HepG2 (cell line): ENCODE results near the gene ABCA3. TPM values are rescaled to one million over a fixed set of nuclear protein-coding genes. Genes with fewer than 3 reads are reported as not detected.
A peak's percentile ranks its signal among the peaks of the same experiment; 100 is the strongest.

Experiments
- E2F2 ChIP-seq: sonication (generic); formaldehyde crosslinking; IDR thresholded peaks from 2 replicates; pipeline ENCODE4 v1.4.0; 2020; ENCODE audit warnings: missing genetic modification reagents, borderline replicate concordance
- EEA1 ChIP-seq: sonication (generic); formaldehyde crosslinking; IDR thresholded peaks from 2 replicates; pipeline ENCODE4 v1.5.1; 2020; ENCODE audit warnings: mild to moderate bottlenecking, missing genetic modification reagents, borderline replicate concordance
- HIVEP1 ChIP-seq: sonication (generic); formaldehyde crosslinking; IDR thresholded peaks from 2 replicates; pipeline ENCODE4 v1.4.0; 2020; ENCODE audit warnings: mild to moderate bottlenecking, missing genetic modification reagents
- HNF4A ChIP-seq: sonication (generic); formaldehyde crosslinking; IDR thresholded peaks from 2 replicates; pipeline ENCODE4 v1.4.0; 2020; ENCODE audit warnings: missing genetic modification reagents
- IRF2 ChIP-seq: IDR thresholded peaks from 2 replicates; pipeline ENCODE4 v1.6.1; 2018; ENCODE audit warnings: missing genetic modification reagents, missing compliant biosample characterization
- NFE2L2 ChIP-seq: fragments of 150-350 bp; IDR thresholded peaks from 2 replicates; pipeline ENCODE4 v1.6.1; 2014; ENCODE audit warnings: low read length
- NONO ChIP-seq, 2 experiments: fragments of 450-650 bp in 1 of 2; sonication (generic) in 1 of 2; formaldehyde crosslinking in 1 of 2; IDR thresholded peaks in 1 of 2; conservative IDR thresholded peaks in 1 of 2; 2 replicates each; pipeline versions ENCODE4 v1.6.1 to v1.8.0; 2017 to 2022; ENCODE audit warnings: mild to moderate bottlenecking in 1 of 2, missing genetic modification reagents in 1 of 2, moderate library complexity in 1 of 2
- REL ChIP-seq: sonication (generic); formaldehyde crosslinking; conservative IDR thresholded peaks from 2 replicates; pipeline ENCODE4 v1.8.0; 2022; ENCODE audit warnings: mild to moderate bottlenecking, missing genetic modification reagents, moderate library complexity
- RFX3 ChIP-seq: IDR thresholded peaks from 2 replicates; pipeline ENCODE4 v1.6.1; 2016; ENCODE audit warnings: missing biosample characterization, missing genetic modification reagents
- UBTF ChIP-seq: sonication (generic); formaldehyde crosslinking; IDR thresholded peaks from 2 replicates; pipeline ENCODE4 v1.4.0; 2020; ENCODE audit warnings: mild to moderate bottlenecking, missing genetic modification reagents
- ZBTB34 ChIP-seq: sonication (generic); formaldehyde crosslinking; IDR thresholded peaks from 2 replicates; pipeline ENCODE4 v1.8.0; 2022; ENCODE audit warnings: mild to moderate bottlenecking, missing genetic modification reagents
- ZNF431 ChIP-seq: sonication (generic); formaldehyde crosslinking; IDR thresholded peaks from 2 replicates; pipeline ENCODE4 v1.9.0; 2022; ENCODE audit warnings: missing genetic modification reagents, low read depth, mild to moderate bottlenecking, borderline replicate concordance
- ZZZ3 ChIP-seq: sonication (generic); formaldehyde crosslinking; IDR thresholded peaks from 2 replicates; pipeline ENCODE4 v1.4.0; 2020; ENCODE audit warnings: missing genetic modification reagents, mild to moderate bottlenecking, borderline replicate concordance
- polyA plus RNA-seq, 8 experiments: library from polyadenylated mRNA; depleted of rRNA in 3 of 8; stranded (reverse) in 7 of 8; unstranded in 1 of 8; fragments of >200 nt; fragmentation: Illumina TruSeq in 4 of 8; extraction: Trizol in 4 of 8; gene quantifications; 2 replicates each; pipeline versions ENCODE4 v1.2.1 to v1.2.3, GENCODE V29; 2011 to 2016; ENCODE audit warnings: low read depth in 4 of 8, missing spikeins in 1 of 8, mixed read lengths in 1 of 8; ENCODE audit not compliant: insufficient read depth in 1 of 8
- total RNA-seq, 5 experiments: library from RNA; depleted of rRNA; stranded (reverse); fragments of >200 nt; fragmentation: Illumina TruSeq; extraction: Trizol; gene quantifications; 2 replicates each; pipeline ENCODE4 v1.2.3, GENCODE V29; 2016; ENCODE audit warnings: low read depth in 1 of 5
- TF ChIP-seq, protein P1 (sequence below): sonication (generic); formaldehyde crosslinking; IDR thresholded peaks from 2 replicates; pipeline ENCODE4 v1.4.0; 2020; ENCODE audit warnings: mild to moderate bottlenecking, missing genetic modification reagents

Gene ABCA3
- total and polyA plus RNA-seq, 2 of the 13 experiments (the other 11 are each of a cell fraction or from before 2014, with no cell fraction given), result 0.60 to 1.5 TPM

- TF ChIP-seq, protein P1, sequence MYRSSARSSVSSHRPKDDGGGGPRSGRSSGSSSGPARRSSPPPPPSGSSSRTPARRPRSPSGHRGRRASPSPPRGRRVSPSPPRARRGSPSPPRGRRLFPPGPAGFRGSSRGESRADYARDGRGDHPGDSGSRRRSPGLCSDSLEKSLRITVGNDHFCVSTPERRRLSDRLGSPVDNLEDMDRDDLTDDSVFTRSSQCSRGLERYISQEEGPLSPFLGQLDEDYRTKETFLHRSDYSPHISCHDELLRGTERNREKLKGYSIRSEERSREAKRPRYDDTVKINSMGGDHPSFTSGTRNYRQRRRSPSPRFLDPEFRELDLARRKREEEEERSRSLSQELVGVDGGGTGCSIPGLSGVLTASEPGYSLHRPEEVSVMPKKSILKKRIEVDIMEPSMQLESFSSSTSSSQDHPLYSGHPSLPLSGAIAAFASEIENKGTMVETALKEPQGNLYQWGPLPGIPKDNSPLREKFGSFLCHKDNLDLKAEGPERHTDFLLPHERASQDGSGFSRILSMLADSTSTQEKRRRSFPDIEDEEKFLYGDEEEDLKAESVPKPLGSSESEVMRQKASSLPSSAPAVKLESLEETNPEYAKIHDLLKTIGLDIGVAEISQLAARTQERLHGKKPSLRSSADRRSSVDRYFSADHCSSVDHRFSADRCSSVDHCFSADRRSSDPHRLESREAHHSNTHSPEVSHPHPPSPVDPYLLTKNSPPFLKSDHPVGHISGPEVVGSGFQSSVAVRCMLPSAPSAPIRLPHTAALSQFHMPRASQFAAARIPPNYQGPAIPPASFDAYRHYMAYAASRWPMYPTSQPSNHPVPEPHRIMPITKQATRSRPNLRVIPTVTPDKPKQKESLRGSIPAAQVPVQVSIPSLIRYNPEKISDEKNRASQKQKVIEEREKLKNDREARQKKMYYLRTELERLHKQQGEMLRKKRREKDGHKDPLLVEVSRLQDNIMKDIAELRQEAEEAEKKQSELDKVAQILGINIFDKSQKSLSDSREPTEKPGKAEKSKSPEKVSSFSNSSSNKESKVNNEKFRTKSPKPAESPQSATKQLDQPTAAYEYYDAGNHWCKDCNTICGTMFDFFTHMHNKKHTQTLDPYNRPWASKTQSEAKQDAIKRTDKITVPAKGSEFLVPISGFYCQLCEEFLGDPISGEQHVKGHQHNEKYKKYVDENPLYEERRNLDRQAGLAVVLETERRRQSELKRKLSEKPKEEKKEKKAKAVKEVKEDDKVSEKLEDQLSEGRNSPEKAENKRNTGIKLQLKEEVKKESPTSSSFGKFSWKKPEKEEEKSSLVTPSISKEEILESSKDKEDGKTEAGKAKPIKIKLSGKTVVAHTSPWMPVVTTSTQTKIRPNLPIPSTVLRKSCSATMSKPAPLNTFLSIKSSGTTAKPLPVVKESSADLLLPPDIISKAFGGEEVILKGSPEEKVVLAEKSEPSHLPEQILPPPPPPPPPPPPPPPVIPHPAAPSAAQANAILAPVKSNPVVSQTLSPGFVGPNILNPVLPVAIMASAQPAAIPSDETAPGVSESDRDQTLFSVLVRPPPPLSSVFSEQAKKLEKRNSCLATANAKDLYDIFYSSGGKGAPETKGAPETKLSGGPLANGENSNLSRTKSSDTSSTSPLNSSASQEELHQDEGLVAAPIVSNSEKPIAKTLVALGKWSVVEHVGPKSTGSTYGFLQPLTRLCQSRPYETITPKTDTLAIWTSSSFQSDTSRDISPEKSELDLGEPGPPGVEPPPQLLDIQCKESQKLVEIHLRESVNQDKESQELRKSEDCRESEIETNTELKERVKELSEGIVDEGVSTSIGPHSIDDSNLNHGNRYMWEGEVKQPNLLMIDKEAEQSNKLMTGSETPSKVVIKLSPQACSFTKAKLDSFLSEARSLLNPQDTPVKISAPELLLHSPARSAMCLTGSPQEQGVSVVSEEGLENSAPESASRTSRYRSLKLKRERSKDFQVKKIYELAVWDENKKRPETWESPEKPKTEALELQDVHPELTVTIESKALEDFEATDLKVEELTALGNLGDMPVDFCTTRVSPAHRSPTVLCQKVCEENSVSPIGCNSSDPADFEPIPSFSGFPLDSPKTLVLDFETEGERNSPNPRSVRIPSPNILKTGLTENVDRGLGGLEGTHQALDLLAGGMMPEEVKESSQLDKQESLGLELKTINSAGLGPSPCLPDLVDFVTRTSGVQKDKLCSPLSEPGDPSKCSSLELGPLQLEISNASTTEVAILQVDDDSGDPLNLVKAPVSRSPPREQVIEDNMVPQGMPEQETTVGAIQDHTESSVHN (CRISPR knock-in tag), result no peak
- peak; percentile 43; the same call in 1 of the 2 replicates for TF ChIP-seq HNF4A
- peak; percentile 99; the same call in 1 of the 2 replicates for TF ChIP-seq ZZZ3 (CRISPR knock-in tag)
- no peak for TF ChIP-seq RFX3 (CRISPR knock-in tag)
- TF ChIP-seq EEA1 (CRISPR knock-in tag), result peak; percentile 64; the same call in 1 of the 2 replicates
- no peak for TF ChIP-seq NONO (IDR thresholded peaks at IDR 0.05)
- peak; percentile 98 for TF ChIP-seq NONO (CRISPR knock-in tag; conservative IDR thresholded peaks at IDR 0.05)
- no peak for TF ChIP-seq REL (CRISPR knock-in tag)
- no peak for TF ChIP-seq NFE2L2
- TF ChIP-seq HIVEP1 (CRISPR knock-in tag), result peak; percentile 72
- TF ChIP-seq E2F2, result peak; percentile 62; the same call in 1 of the 2 replicates
- peak; percentile 85 for TF ChIP-seq UBTF
- peak; percentile 70 for TF ChIP-seq IRF2
- TF ChIP-seq ZBTB34 (CRISPR knock-in tag), result 0 out of 2 replicates have a peak, but pooled peaks have one; percentile 24
- TF ChIP-seq ZNF431, result 0 out of 2 replicates have a peak, but pooled peaks have one; percentile 46
These were observed 72.4 kb downstream of the ABCA3 start, which contains the start of gene RNPS1 (continued) for GRCh38 chr16:2267913-2268666.
